HG03575 (cell line): ENCODE results near the gene ATP6V0A1.
"Not testable (repeated sequence)": the region's sequence is repeated elsewhere in the genome, so short reads cannot be mapped to it uniquely, and the experiment has no call there.

Source experiments
- ATAC-seq: cut with Tn5 transposase; IDR thresholded peaks from one replicate; pipeline ENCODE4 v1.9.1; 2021; ENCODE audit not compliant: unreplicated experiment, insufficient number of reproducible peaks, low FRiP score; ENCODE audit errors: extremely low read depth

Gene ATP6V0A1

GRCh38 chr17:42458497-42459255 is at the start of gene ATP6V0A1:
Gene ATP6V0A1 (plus strand): TSS chr17:42458878. CDS start chr17:42460895, 2,017 bp downstream.
- no peak for ATAC-seq

GRCh38 chr17:42409523-42410318 is 49.0 kb upstream of the ATP6V0A1 start:
- ATAC-seq, result no peak

GRCh38 chr17:42410319-42410685 is 48.4 kb upstream of the ATP6V0A1 start:
- ATAC-seq, result no peak

GRCh38 chr17:42411361-42411760 is 47.3 kb upstream of the ATP6V0A1 start:
- ATAC-seq, result no peak

- no peak for ATAC-seq
Observed at GRCh38 chr17:42411905-42412679, 46.6 kb upstream of the ATP6V0A1 start.

GRCh38 chr17:42413464-42414040 is 45.1 kb upstream of the ATP6V0A1 start:
- ATAC-seq, result no peak

GRCh38 chr17:42414704-42415409 is 43.8 kb upstream of the ATP6V0A1 start:
- ATAC-seq, result no peak

GRCh38 chr17:42417981-42418380 is 40.7 kb upstream of the ATP6V0A1 start:
- not testable (repeated sequence) for ATAC-seq

- ATAC-seq, result no peak
Observed at GRCh38 chr17:42421136-42421506, 37.6 kb upstream of the ATP6V0A1 start.

- no peak for ATAC-seq
Observed at GRCh38 chr17:42421507-42422338, 37.0 kb upstream of the ATP6V0A1 start.

GRCh38 chr17:42422412-42422957 is 36.2 kb upstream of the ATP6V0A1 start:
- ATAC-seq, result no peak

GRCh38 chr17:42422958-42423712 is 35.5 kb upstream of the ATP6V0A1 start, which contains the start of gene CAVIN1:
Gene CAVIN1 (minus strand): TSS chr17:42423256. CDS start chr17:42423097, 159 bp downstream.
- ATAC-seq, result no peak

GRCh38 chr17:42423766-42424165 is 34.9 kb upstream of the ATP6V0A1 start:
- ATAC-seq, result no peak

- ATAC-seq, result no peak
Observed at GRCh38 chr17:42424991-42425610, 33.6 kb upstream of the ATP6V0A1 start.

GRCh38 chr17:42428141-42428944 is 30.3 kb upstream of the ATP6V0A1 start:
- no peak for ATAC-seq
